Activated CD4-positive, alpha-beta T cell treated with anti-CD3 and anti-CD28 coated beads for 4 hours (primary cell): ENCODE measurements around the gene ZFAND3.
"Not testable (repeated sequence)": the region's sequence is repeated elsewhere in the genome, so short reads cannot be mapped to it uniquely, and the experiment has no call there.

ENCODE experiments used
- DNase-seq, 2 donors: peaks; one replicate each; pipeline ENCODE4 v3.0.0-alpha.2; 2020

Gene ZFAND3

GRCh38 chr6:38107073-38107472, 287.5 kb downstream of the ZFAND3 start:
- DNase-seq, result no peak

- DNase-seq, result no peak
These were observed 291.0 kb downstream of the ZFAND3 start for GRCh38 chr6:38110481-38110971.

GRCh38 chr6:38112181-38112580, 292.7 kb downstream of the ZFAND3 start:
- DNase-seq, result no peak

GRCh38 chr6:38113825-38114576, 294.5 kb downstream of the ZFAND3 start:
- no peak for DNase-seq

GRCh38 chr6:38114976-38115625, 295.6 kb downstream of the ZFAND3 start:
- DNase-seq, result no peak

GRCh38 chr6:38115626-38116008, 296.1 kb downstream of the ZFAND3 start:
- DNase-seq, result no peak

- DNase-seq, result no peak
These were observed 296.7 kb downstream of the ZFAND3 start for GRCh38 chr6:38116248-38116647.

- no peak for DNase-seq
These were observed 297.8 kb downstream of the ZFAND3 start for GRCh38 chr6:38117281-38117680.

- DNase-seq, result no peak
These were observed 299.4 kb downstream of the ZFAND3 start for GRCh38 chr6:38118791-38119365.

- DNase-seq, result no peak
These were observed 300.0 kb downstream of the ZFAND3 start for GRCh38 chr6:38119516-38119915.

- not testable (repeated sequence) for DNase-seq
These were observed 304.8 kb downstream of the ZFAND3 start for GRCh38 chr6:38124224-38124926.

GRCh38 chr6:38127284-38127683, 307.8 kb downstream of the ZFAND3 start:
- DNase-seq, result no peak

GRCh38 chr6:38131527-38131965, 312.0 kb downstream of the ZFAND3 start:
- DNase-seq, result no peak

GRCh38 chr6:38133932-38134703, 314.6 kb downstream of the ZFAND3 start:
- no peak for DNase-seq

GRCh38 chr6:38134704-38135088, 315.2 kb downstream of the ZFAND3 start:
- no peak for DNase-seq

- DNase-seq, result no peak
These were observed 317.0 kb downstream of the ZFAND3 start for GRCh38 chr6:38136547-38136946.

- no peak for DNase-seq
These were observed 318.2 kb downstream of the ZFAND3 start for GRCh38 chr6:38137608-38138265.

- no peak for DNase-seq
These were observed 318.8 kb downstream of the ZFAND3 start for GRCh38 chr6:38138374-38138773.

GRCh38 chr6:38141085-38141484, 321.6 kb downstream of the ZFAND3 start:
- DNase-seq, result no peak

GRCh38 chr6:38141716-38142115, 322.2 kb downstream of the ZFAND3 start:
- DNase-seq, result no peak

GRCh38 chr6:38142178-38142902, 322.8 kb downstream of the ZFAND3 start:
- no peak for DNase-seq
